K562 (cell line): Measurements from ENCODE around the gene TFPT. TPM values are rescaled to one million over a fixed set of nuclear protein-coding genes. Genes with fewer than 3 reads are reported as not detected.
A peak's percentile ranks its signal among the peaks of the same experiment; 100 is the strongest.

Experiments used
- ATAC-seq: fragments of 200-7000 bp; cut with Tn5 transposase; 3 replicates; pipeline ENCODE4 v1.9.1; 2020; ENCODE audit warnings: moderate library complexity
- BruUV-seq: library from RNA; stranded (reverse); fragments of 400-500 nt; replicated peaks from 2 replicates; lab custom pipeline; 2021; lab: Mats Ljungman, UMichigan
- CTCF ChIA-PET: fragments of 300-600 bp; formaldehyde crosslinking; extraction: SDS; loops from one replicate; lab custom pipeline; 2021; ENCODE audit warnings: low intra/inter-chr PET ratio; lab: Yijun Ruan, JAX
- POLR2A ChIA-PET: fragments of 300-600, 350-650 bp; sonication (Branson Sonifier 250); formaldehyde crosslinking; extraction: SDS; loops from one replicate; lab custom pipeline; 2021; ENCODE audit warnings: antibody characterized with exemption, inconsistent platforms; lab: Yijun Ruan, JAX
- DNase-seq, 4 experiments: peaks; one replicate each; pipeline versions ENCODE4 v3.0.0 to v3.0.0-alpha.2; 2011 to 2018; ENCODE audit warnings: low spot score in 3 of 4, mixed read lengths in 3 of 4; ENCODE audit errors: extremely low read depth in 1 of 4
- FAIRE-seq: peaks from 2 replicates; lab custom pipeline; 2011; peaks lifted over from hg19 to GRCh38; lab: Jason Lieb, UNC
- H2AFZ ChIP-seq: 2 replicates; pipeline ENCODE4 v1.6.0; 2011; ENCODE audit warnings: low read depth, low read length, control low read depth, inconsistent platforms
- H3K27ac ChIP-seq: fragments of 200-600 bp; 3 replicates; pipeline ENCODE4 v1.8.0; 2011; ENCODE audit warnings: low read depth, mild to moderate bottlenecking, control low read depth, inconsistent platforms, low read length, moderate library complexity, mixed read lengths; ENCODE audit errors: extremely low read depth
- H3K27me3 ChIP-seq, 2 experiments: fragments of 300-600 bp in 1 of 2; 2 replicates in 1 of 2; 3 replicates in 1 of 2; pipeline versions ENCODE4 v1.6.0 to v1.8.0; 2011; ENCODE audit warnings: inconsistent platforms in 2 of 2, low read length in 2 of 2, mild to moderate bottlenecking in 1 of 2, mixed read lengths in 1 of 2, moderate library complexity in 1 of 2; ENCODE audit not compliant: control insufficient read depth in 2 of 2, insufficient read depth in 2 of 2
- H3K36me3 ChIP-seq: fragments of 300-600 bp; 3 replicates; pipeline ENCODE4 v1.8.0; 2011; ENCODE audit warnings: mild to moderate bottlenecking, low read length, inconsistent platforms; ENCODE audit not compliant: control insufficient read depth, insufficient read depth
- H3K4me1 ChIP-seq, 2 experiments: fragments of 200-600 bp in 1 of 2; replicated peaks in 1 of 2; 2 replicates in 1 of 2; 3 replicates in 1 of 2; pipeline versions ENCODE4 v1.5.1 to v1.8.0; 2011; ENCODE audit warnings: inconsistent platforms in 2 of 2, low read length in 2 of 2, mild to moderate bottlenecking in 1 of 2, mixed read lengths in 1 of 2, moderate library complexity in 1 of 2; ENCODE audit not compliant: control insufficient read depth in 2 of 2, insufficient read depth in 2 of 2
- H3K4me2 ChIP-seq: 2 replicates; pipeline ENCODE4 v1.6.1; 2011; ENCODE audit warnings: low read length, control low read depth, inconsistent platforms, mixed read lengths; ENCODE audit not compliant: insufficient read depth
- H3K4me3 ChIP-seq: fragments of 200-600 bp; sonication (generic), shearing (Covaris generic); 2 replicates; pipeline ENCODE4 v1.5.1; 2016; ENCODE audit warnings: control low read depth, inconsistent platforms
- H3K79me2 ChIP-seq: fragments of 200-600 bp; 3 replicates; pipeline ENCODE4 v1.8.0; 2011; ENCODE audit warnings: low read length, inconsistent platforms; ENCODE audit not compliant: control insufficient read depth, insufficient read depth
- H3K9ac ChIP-seq, 2 experiments: 2 replicates each; pipeline versions ENCODE4 v1.6.0 to v1.6.1; 2011; ENCODE audit warnings: low read depth in 2 of 2, low read length in 2 of 2, control low read depth in 1 of 2, inconsistent platforms in 1 of 2, mild to moderate bottlenecking in 1 of 2, mixed read lengths in 1 of 2; ENCODE audit not compliant: insufficient read depth in 1 of 2
- H3K9me1 ChIP-seq: one replicate; pipeline ENCODE4 v1.6.0; 2011; ENCODE audit warnings: inconsistent platforms, mild to moderate bottlenecking, low read length, moderate library complexity; ENCODE audit not compliant: control insufficient read depth, insufficient read depth
- H3K9me3 ChIP-seq: replicated peaks from 2 replicates; pipeline ENCODE4 v1.5.1; 2011; ENCODE audit warnings: low read depth, low read length, inconsistent platforms; ENCODE audit not compliant: control insufficient read depth, insufficient read depth
- H4K20me1 ChIP-seq: replicated peaks from 2 replicates; pipeline ENCODE4 v1.6.1; 2011; ENCODE audit warnings: low read length, inconsistent platforms, mixed read lengths; ENCODE audit not compliant: control insufficient read depth, insufficient read depth
- CREBBP ChIP-seq: IDR thresholded peaks from one replicate; pipeline ENCODE4 v1.6.1; 2012; ENCODE audit warnings: low read depth, mild to moderate bottlenecking, control low read depth, inconsistent platforms, low read length
- ETV1 ChIP-seq: fragments of 450-650 bp; conservative IDR thresholded peaks from 2 replicates; pipeline ENCODE4 v1.6.1; 2016; ENCODE audit warnings: missing genetic modification characterization, control low read depth, low read depth, missing compliant biosample characterization
- ETV5 ChIP-seq: sonication (generic); formaldehyde crosslinking; IDR thresholded peaks from 2 replicates; pipeline ENCODE4 v1.4.0; 2020; ENCODE audit warnings: low read depth, mild to moderate bottlenecking, missing genetic modification reagents
- GTF2E2 ChIP-seq: fragments of 200-800 bp; sonication (Bioruptor generic); IDR thresholded peaks from 2 replicates; pipeline ENCODE4 v1.6.1; 2016; ENCODE audit warnings: missing genetic modification characterization, missing compliant biosample characterization
- HNRNPL ChIP-seq: fragments of 200-400 bp; formaldehyde crosslinking; IDR thresholded peaks from 2 replicates; pipeline ENCODE4 v1.6.1; 2017; ENCODE audit warnings: low read depth, mild to moderate bottlenecking, low read length
- THRAP3 ChIP-seq: fragments of 450-650 bp; IDR thresholded peaks from 2 replicates; pipeline ENCODE4 v1.6.1; 2016; ENCODE audit warnings: mild to moderate bottlenecking, inconsistent platforms, borderline replicate concordance
- WGBS: fragments of 100-300 bp; shearing (Covaris generic); methylation state at CpG from one replicate; pipeline ENCODE4 v1.1.6; 2016; ENCODE audit warnings: low coverage, mixed read lengths; ENCODE audit not compliant: insufficient coverage; ENCODE audit errors: missing lambda C conversion rate; 5-methylcytosine and 5-hydroxymethylcytosine counted together
- in situ Hi-C: fragments of 300-500 bp; cut with MboI; formaldehyde crosslinking; loops from 4 replicates; pipeline ENCODE4 v1.15.0; 2018; ENCODE audit warnings: inconsistent platforms, mixed read lengths
- intact Hi-C: fragments of 100-400 bp; cut with micrococcal nuclease; formaldehyde crosslinking; loops from 2 replicates; pipeline ENCODE4 v1.14.2; 2022
- polyA plus RNA-seq, 8 experiments: library from polyadenylated mRNA; depleted of rRNA in 4 of 8; stranded (reverse) in 5 of 8; unstranded in 3 of 8; fragments of >200 nt; fragmentation: Nextera tagmentation in 2 of 8; fragmentation: Illumina TruSeq in 1 of 8; extraction: Ambion mirVana in 2 of 8; extraction: Trizol in 1 of 8; gene quantifications; 2 replicates each; pipeline versions ENCODE4 v1.2.1 to v1.2.3, GENCODE V29; 2011 to 2014; ENCODE audit warnings: inconsistent platforms in 1 of 8, missing spikeins in 1 of 8
- total RNA-seq, 7 experiments: library from RNA; depleted of rRNA in 6 of 7; stranded (reverse); fragments of >200 nt in 6 of 7; fragmentation: Illumina TruSeq in 2 of 7; extraction: Trizol in 2 of 7; gene quantifications; 2 replicates each; pipeline versions ENCODE4 v1.2.1 to v1.2.3, GENCODE V29; 2011 to 2021; ENCODE audit warnings: low replicate concordance in 1 of 7
- TF ChIP-seq, protein P1 (sequence below), 2 experiments: fragments of 450-650 bp in 1 of 2; IDR thresholded peaks; 2 replicates each; pipeline ENCODE4 v1.6.1; 2011 to 2017; ENCODE audit warnings: low read depth in 2 of 2, antibody characterized with exemption in 1 of 2, borderline replicate concordance in 1 of 2, low read length in 1 of 2, mild to moderate bottlenecking in 1 of 2, mixed read lengths in 1 of 2; ENCODE audit not compliant: control insufficient read depth in 1 of 2
- TF ChIP-seq, protein P2 (sequence below), 2 experiments: fragments of 450-650 bp; formaldehyde crosslinking in 1 of 2; IDR thresholded peaks; 2 replicates each; pipeline versions ENCODE4 v1.4.0 to v1.6.1; 2014 to 2020; ENCODE audit warnings: mild to moderate bottlenecking in 2 of 2, borderline replicate concordance in 1 of 2, low read depth in 1 of 2

The TFPT gene
- total and polyA plus RNA-seq, 9 of the 15 experiments (the other 6 are each of a cell fraction or from before 2014, with no cell fraction given): 0.72 to 16.4 (median 9.2) TPM

DNA sequence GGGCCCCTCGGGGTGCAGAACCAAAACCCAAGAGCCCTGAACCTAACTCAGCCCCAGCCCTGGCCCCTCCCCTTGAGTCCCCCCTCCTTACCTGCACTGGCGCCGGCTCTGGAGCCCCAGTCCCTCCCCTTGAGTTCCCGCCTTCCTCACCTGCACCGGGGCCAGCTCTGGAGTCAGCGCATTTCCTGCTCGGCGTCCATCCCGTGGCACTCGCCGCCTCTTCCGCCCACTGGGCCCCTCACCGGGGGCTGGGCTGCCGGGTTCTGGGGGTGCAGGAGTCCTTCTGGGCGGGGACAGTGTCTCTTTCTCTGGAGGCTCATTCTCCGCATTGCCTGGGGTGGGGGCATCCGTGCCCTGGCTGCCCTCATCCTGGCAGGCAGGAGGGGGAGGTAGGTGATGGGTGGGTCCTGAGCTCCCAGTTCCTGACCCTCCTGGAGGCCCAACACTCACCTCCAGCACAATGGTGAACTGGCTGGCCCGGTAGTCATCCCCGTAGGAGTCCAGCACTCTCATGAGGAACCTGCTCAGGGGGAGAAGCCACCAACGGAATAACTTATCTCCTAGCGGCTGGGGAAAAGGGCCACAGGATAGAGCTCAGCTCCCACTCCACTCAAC lies 7.5 kb downstream of the TFPT start:
- DNase-seq (peak in 1 of 4 experiments; percentile 12), FAIRE-seq (no peak), ATAC-seq (no peak)
- peaks cover 3% of the 10 kb centered on the region; the same call in 1 of the 2 replicates for H4K20me1 ChIP-seq
- no peaks in the 10 kb centered on the region for H3K9me1 ChIP-seq
- H3K27ac ChIP-seq: no peak overlapping the region
- POLR2A ChIA-PET: no interaction called here
- H3K9me3 ChIP-seq: no peaks in the 10 kb centered on the region
- H3K27me3 ChIP-seq: no peaks in the 10 kb centered on the region
- no peak overlapping the region for H3K4me3 ChIP-seq
- H3K4me1 ChIP-seq: peaks cover 0 to 22% of the 10 kb centered on the region in 2 experiments; a peak in 3 of 5 replicates
- BruUV-seq: no TSS peak
- no peak overlapping the region for H3K9ac ChIP-seq
- H3K4me2 ChIP-seq: no peak overlapping the region
- no peak overlapping the region for H2AFZ ChIP-seq
- CTCF ChIA-PET: no interaction called here
- H3K36me3 ChIP-seq: peaks cover 72% of the 10 kb centered on the region; the same call in 2 of the 3 replicates
- WGBS: 93% methylated on average over 13 of the region's 21 CpGs
- in situ Hi-C loops (no loop called here), intact Hi-C loops (no loop called here)
- H3K79me2 ChIP-seq: peaks cover 20% of the 10 kb centered on the region
- TF ChIP-seq, protein P1, sequence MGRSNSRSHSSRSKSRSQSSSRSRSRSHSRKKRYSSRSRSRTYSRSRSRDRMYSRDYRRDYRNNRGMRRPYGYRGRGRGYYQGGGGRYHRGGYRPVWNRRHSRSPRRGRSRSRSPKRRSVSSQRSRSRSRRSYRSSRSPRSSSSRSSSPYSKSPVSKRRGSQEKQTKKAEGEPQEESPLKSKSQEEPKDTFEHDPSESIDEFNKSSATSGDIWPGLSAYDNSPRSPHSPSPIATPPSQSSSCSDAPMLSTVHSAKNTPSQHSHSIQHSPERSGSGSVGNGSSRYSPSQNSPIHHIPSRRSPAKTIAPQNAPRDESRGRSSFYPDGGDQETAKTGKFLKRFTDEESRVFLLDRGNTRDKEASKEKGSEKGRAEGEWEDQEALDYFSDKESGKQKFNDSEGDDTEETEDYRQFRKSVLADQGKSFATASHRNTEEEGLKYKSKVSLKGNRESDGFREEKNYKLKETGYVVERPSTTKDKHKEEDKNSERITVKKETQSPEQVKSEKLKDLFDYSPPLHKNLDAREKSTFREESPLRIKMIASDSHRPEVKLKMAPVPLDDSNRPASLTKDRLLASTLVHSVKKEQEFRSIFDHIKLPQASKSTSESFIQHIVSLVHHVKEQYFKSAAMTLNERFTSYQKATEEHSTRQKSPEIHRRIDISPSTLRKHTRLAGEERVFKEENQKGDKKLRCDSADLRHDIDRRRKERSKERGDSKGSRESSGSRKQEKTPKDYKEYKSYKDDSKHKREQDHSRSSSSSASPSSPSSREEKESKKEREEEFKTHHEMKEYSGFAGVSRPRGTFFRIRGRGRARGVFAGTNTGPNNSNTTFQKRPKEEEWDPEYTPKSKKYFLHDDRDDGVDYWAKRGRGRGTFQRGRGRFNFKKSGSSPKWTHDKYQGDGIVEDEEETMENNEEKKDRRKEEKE (IDR thresholded peaks at IDR 0.05; ENCODE audit: borderline replicate concordance in 1 of 2, control insufficient read depth in 1 of 2, low read depth in 2 of 2, low read length in 1 of 2): no peak
- TF ChIP-seq ETV1 (tag) (no peak), HNRNPL (no peak), GTF2E2 (no peak), CREBBP (no peak), ETV5 (no peak), THRAP3 (no peak)
- TF ChIP-seq, protein P2, sequence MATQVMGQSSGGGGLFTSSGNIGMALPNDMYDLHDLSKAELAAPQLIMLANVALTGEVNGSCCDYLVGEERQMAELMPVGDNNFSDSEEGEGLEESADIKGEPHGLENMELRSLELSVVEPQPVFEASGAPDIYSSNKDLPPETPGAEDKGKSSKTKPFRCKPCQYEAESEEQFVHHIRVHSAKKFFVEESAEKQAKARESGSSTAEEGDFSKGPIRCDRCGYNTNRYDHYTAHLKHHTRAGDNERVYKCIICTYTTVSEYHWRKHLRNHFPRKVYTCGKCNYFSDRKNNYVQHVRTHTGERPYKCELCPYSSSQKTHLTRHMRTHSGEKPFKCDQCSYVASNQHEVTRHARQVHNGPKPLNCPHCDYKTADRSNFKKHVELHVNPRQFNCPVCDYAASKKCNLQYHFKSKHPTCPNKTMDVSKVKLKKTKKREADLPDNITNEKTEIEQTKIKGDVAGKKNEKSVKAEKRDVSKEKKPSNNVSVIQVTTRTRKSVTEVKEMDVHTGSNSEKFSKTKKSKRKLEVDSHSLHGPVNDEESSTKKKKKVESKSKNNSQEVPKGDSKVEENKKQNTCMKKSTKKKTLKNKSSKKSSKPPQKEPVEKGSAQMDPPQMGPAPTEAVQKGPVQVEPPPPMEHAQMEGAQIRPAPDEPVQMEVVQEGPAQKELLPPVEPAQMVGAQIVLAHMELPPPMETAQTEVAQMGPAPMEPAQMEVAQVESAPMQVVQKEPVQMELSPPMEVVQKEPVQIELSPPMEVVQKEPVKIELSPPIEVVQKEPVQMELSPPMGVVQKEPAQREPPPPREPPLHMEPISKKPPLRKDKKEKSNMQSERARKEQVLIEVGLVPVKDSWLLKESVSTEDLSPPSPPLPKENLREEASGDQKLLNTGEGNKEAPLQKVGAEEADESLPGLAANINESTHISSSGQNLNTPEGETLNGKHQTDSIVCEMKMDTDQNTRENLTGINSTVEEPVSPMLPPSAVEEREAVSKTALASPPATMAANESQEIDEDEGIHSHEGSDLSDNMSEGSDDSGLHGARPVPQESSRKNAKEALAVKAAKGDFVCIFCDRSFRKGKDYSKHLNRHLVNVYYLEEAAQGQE (IDR thresholded peaks at IDR 0.05; ENCODE audit: borderline replicate concordance): no peak
- TF ChIP-seq, protein P2 (CRISPR knock-in tag; IDR thresholded peaks at IDR 0.05; ENCODE audit: low read depth): no peak
